GM13976 (cell line): ENCODE data around the gene PDE1A.

Experiments used
- DNase-seq: peaks from one replicate; pipeline ENCODE4 v3.0.0; 2012; ENCODE audit warnings: low spot score
- CTCF ChIP-seq: IDR thresholded peaks from 2 replicates; pipeline ENCODE4 v1.5.1; 2012; ENCODE audit warnings: borderline replicate concordance, mild to moderate bottlenecking; ENCODE audit not compliant: insufficient read depth; ENCODE audit errors: extremely low read depth, missing control alignments, control extremely low read depth
- in situ Hi-C: fragments of 300-500 bp; cut with MboI; formaldehyde crosslinking; loops from one replicate; pipeline ENCODE4 v1.12.0; 2022; ENCODE audit warnings: low sequenced_read_pairs, mixed read lengths, inconsistent platforms; ENCODE audit not compliant: unreplicated experiment

PDE1A gene

DNA sequence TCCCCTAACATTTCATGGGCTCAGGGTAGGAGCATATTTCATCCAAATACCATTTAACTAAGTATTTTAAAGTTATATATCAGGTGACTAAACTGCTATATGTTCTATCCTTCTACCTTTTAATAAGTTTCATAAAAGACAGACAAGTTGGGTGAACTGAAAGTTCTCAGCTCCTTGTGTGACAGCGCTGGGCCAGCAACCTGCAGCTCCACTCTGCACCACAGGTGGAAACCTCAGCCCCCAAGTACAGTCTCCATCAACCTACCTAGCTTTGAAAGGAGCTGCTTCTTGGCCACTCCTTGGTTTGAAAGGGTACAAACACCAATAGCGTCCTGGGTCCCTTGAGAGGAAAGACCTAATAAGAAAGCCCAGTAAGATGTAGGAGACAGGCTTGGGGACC lies 177.9 kb downstream of the PDE1A start:
- no peak for DNase-seq
- in situ Hi-C loops, result no loop called here
- no peak for TF ChIP-seq CTCF

DNA sequence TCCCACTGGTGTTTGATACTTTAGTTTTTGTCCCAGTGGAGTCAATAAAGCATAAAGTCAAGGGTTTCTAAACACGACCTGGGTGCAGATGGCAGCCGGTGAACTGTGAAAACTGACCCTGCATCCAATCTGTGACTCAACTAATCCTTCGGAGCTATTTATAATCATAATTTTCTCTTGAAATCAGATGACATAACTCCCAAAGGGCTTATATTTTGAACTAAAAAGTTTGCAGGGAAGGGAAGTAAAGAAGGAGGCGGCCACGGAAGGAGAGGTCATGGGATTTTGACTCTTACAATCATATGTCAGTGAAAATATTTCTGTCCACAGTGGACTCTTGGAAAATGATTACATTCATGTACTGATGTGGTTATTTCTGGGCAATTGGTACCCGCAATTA lies 178.5 kb downstream of the PDE1A start:
- in situ Hi-C loops, result no loop called here
- DNase-seq, result no peak

GRCh38 chr2:182247831-182248230 lies 179.0 kb downstream of the PDE1A start:
- no peak for DNase-seq
- TF ChIP-seq CTCF, result no peak
- in situ Hi-C loops, result no loop called here

More for the DNA sequence above, 178.5 kb downstream of the PDE1A start:
- TF ChIP-seq CTCF, result no peak

GRCh38 chr2:182245963-182246362 lies 180.9 kb downstream of the PDE1A start:
- no peak for TF ChIP-seq CTCF
- DNase-seq, result no peak
- in situ Hi-C loops, result no loop called here

- in situ Hi-C loops, result no loop called here
These were observed 184.2 kb downstream of the PDE1A start for GRCh38 chr2:182242609-182243008.

DNA sequence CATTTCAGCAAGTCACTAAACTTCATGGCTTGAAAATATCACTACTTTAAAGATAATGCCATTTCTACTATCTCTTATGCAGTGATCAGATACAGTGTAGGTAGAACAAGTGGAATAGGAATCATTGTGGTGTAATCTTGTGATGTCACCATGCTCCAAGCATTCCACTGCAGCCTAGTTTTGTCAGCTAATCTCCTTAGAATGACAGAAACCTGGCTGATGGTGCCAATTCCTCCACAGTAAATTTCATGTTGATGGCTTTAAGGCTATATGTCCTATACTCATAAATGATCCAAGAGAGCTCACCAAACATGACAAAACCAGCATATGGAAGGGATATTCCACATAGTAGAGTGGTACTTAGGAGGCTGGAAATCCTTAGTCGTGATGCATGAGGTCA lies 184.9 kb downstream of the PDE1A start:
- no peak for TF ChIP-seq CTCF
- no peak for DNase-seq
- in situ Hi-C loops, result no loop called here

More at GRCh38 chr2:182242609-182243008, 184.2 kb downstream of the PDE1A start:
- TF ChIP-seq CTCF, result no peak
- no peak for DNase-seq
